ENCODE data around the gene RAB30.
"Not testable (repeated sequence)": the region's sequence is repeated elsewhere in the genome, so short reads cannot be mapped to it uniquely, and the experiment has no call there.

RAB30 gene

GRCh38 chr11:83036701-83037100 is 35.0 kb downstream of the RAB30 start:
- DNase-seq, result no peak

- no peak for DNase-seq
Observed at GRCh38 chr11:83035070-83035854, 36.4 kb downstream of the RAB30 start.

GRCh38 chr11:83034673-83035014 is 37.1 kb downstream of the RAB30 start:
- DNase-seq, result no peak

- DNase-seq, result no peak
Observed at GRCh38 chr11:83033972-83034672, 37.6 kb downstream of the RAB30 start.

GRCh38 chr11:83033371-83033770 is 38.3 kb downstream of the RAB30 start:
- no peak for DNase-seq

- DNase-seq, result no peak
Observed at GRCh38 chr11:83031127-83031526, 40.6 kb downstream of the RAB30 start.

- no peak for DNase-seq
Observed at GRCh38 chr11:83027794-83028193, 43.9 kb downstream of the RAB30 start.

- no peak for DNase-seq
Observed at GRCh38 chr11:83027289-83027688, 44.4 kb downstream of the RAB30 start.

- DNase-seq, result no peak
Observed at GRCh38 chr11:83026229-83026628, 45.5 kb downstream of the RAB30 start.

GRCh38 chr11:83025267-83025704 is 46.4 kb downstream of the RAB30 start:
- no peak for DNase-seq

GRCh38 chr11:83024270-83024854 is 47.3 kb downstream of the RAB30 start:
- no peak for DNase-seq

GRCh38 chr11:83023410-83023809 is 48.3 kb downstream of the RAB30 start:
- DNase-seq, result no peak

- DNase-seq, result no peak
Observed at GRCh38 chr11:83021780-83022125, 49.9 kb downstream of the RAB30 start.

GRCh38 chr11:83020942-83021779 is 50.5 kb downstream of the RAB30 start:
- DNase-seq, result no peak

- no peak for DNase-seq
Observed at GRCh38 chr11:83019888-83020579, 51.7 kb downstream of the RAB30 start.

- DNase-seq, result no peak
Observed at GRCh38 chr11:83014951-83015350, 56.7 kb downstream of the RAB30 start.

GRCh38 chr11:83012168-83013067 is 59.3 kb downstream of the RAB30 start:
- no peak for DNase-seq

- DNase-seq, result no peak
Observed at GRCh38 chr11:83011333-83012167, 60.1 kb downstream of the RAB30 start.

- DNase-seq, result no peak
Observed at GRCh38 chr11:83009999-83010398, 61.7 kb downstream of the RAB30 start.

GRCh38 chr11:83009136-83009535 is 62.6 kb downstream of the RAB30 start:
- DNase-seq, result not testable (repeated sequence)

GRCh38 chr11:83008581-83008923 is 63.1 kb downstream of the RAB30 start:
- no peak for DNase-seq
